Keratinocyte (primary cell): Measurements from ENCODE around the gene ZNF79.

Source experiments
- CTCF ChIP-seq, 3 experiments: IDR thresholded peaks in 1 of 3; conservative IDR thresholded peaks in 1 of 3; optimal IDR thresholded peaks in 1 of 3; 2 replicates in 2 of 3; 3 replicates in 1 of 3; pipeline versions ENCODE3 to v1.5.1; 2011; ENCODE audit warnings: low read length in 3 of 3, mild to moderate bottlenecking in 3 of 3, moderate library complexity in 2 of 3, control low read depth in 1 of 3, inconsistent platforms in 1 of 3; ENCODE audit not compliant: insufficient read depth in 2 of 3; ENCODE audit errors: extremely low read depth in 1 of 3
- EZH2 ChIP-seq: IDR thresholded peaks from one replicate; pipeline ENCODE4 v1.6.1; 2012; ENCODE audit warnings: inconsistent platforms, mild to moderate bottlenecking, low read length, moderate library complexity

- no peak for TF ChIP-seq EZH2
- no peak for TF ChIP-seq CTCF (optimal IDR thresholded peaks at IDR 0.05 in 1 of 3, IDR thresholded peaks at IDR 0.05 in 1 of 3, conservative IDR thresholded peaks at IDR 0.05 in 1 of 3; ENCODE audit: extremely low read depth in 1 of 3, insufficient read depth in 2 of 3, low read length in 3 of 3)
Measured at GRCh38 chr9:127482662-127483061, 58.5 kb downstream of the ZNF79 start.
